HG03103 (cell line): ENCODE results near the gene POU4F2.

ENCODE experiments used
- ATAC-seq: cut with Tn5 transposase; IDR thresholded peaks from one replicate; pipeline ENCODE4 v1.9.1; 2021; ENCODE audit warnings: low read depth; ENCODE audit not compliant: unreplicated experiment

The POU4F2 gene, protein sequence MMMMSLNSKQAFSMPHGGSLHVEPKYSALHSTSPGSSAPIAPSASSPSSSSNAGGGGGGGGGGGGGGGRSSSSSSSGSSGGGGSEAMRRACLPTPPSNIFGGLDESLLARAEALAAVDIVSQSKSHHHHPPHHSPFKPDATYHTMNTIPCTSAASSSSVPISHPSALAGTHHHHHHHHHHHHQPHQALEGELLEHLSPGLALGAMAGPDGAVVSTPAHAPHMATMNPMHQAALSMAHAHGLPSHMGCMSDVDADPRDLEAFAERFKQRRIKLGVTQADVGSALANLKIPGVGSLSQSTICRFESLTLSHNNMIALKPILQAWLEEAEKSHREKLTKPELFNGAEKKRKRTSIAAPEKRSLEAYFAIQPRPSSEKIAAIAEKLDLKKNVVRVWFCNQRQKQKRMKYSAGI

DNA sequence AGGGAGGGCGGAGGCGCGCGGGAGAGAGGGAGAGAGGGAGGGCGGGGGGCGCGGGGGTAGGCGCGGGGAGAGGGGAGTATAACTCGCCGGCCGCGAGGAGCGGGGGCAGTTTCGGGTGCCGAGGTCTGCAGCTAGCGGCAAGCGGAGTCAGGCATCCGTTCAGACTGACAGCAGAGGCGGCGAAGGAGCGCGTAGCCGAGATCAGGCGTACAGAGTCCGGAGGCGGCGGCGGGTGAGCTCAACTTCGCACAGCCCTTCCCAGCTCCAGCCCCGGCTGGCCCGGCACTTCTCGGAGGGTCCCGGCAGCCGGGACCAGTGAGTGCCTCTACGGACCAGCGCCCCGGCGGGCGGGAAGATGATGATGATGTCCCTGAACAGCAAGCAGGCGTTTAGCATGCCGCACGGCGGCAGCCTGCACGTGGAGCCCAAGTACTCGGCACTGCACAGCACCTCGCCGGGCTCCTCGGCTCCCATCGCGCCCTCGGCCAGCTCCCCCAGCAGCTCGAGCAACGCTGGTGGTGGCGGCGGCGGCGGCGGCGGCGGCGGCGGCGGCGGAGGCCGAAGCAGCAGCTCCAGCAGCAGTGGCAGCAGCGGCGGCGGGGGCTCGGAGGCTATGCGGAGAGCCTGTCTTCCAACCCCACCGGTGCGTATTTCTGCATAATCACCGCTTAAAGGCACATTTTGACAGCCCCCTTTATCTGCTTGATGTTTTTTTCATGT is at the start of gene POU4F2:
Gene POU4F2 (plus strand): TSS at position 108 of the 720 bp plus-strand sequence. CDS start 248 bp downstream, at position 356.
- ATAC-seq, result no peak

DNA sequence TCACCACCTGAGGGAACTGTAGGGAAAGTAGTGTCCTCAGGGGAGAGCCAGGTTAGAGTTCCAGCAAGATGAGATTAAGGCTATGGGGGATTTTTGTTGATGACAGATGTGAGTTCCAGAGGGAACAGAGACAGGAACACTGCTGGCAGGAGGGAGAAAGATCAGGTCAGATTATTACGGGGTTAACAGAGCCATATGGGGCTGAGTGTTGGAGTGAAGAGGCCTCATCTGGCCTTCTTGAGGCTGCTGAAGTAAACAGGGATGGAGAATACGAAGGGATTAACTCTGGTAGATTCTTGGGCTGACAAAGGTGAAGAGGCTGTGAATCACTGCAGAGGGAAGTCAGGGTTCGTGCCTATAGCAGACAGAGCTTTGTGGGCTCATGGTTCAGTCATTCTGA is 47.9 kb upstream of the POU4F2 start:
- no peak for ATAC-seq

DNA sequence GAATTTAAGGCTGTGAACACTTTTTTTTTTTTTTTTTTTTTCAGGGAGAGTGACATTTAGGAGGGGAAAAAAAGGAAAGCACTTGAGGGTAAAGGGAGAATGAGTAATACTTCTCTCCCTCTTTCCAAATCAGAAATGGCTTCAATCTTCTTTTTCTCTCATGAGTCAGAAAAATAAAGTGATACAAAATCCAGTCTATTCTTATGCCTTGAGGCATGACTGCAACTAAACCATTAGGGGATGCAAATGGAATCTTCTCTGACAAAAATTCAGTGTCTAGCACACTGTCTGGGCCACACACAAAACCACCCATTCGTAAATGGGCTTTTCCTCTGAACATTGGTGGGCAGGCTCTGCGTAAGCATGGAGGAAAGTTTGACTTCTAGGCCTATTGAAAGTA is 46.7 kb upstream of the POU4F2 start:
- ATAC-seq, result no peak

DNA sequence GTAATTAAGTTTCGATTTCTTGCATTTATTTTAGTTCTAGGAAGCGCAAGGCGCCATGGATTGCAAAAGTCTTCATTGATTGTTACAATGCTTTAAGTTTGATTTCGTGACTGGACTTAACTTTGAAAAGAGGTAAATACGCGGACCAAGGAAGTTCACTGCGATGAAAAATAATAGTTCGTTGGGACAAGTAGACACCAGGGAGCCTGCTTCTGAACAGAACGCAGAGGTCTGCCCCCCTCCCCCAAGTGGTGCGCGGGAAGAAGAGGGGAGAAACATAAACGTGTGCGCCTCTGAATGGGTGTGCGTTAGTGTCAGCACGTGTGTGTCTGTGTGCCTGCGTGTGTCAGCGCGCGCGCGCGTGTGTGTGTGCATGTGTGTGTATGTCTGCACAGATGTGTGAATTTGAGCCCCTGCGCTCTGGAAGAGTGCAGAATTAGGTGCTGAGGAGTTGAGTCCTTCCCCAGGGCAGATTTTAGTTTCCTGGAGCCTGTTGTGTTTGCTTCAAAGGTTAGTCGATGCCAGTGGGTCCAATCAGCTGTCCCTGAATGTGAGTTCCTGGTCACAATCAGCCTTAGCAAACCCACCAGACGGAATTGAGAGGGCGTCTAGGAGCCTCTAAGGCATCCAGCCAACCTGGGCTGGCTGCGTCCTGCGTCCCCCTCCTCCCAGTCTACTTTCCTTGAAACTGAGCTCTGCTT is 5.8 kb upstream of the POU4F2 start:
- ATAC-seq, result no peak

DNA sequence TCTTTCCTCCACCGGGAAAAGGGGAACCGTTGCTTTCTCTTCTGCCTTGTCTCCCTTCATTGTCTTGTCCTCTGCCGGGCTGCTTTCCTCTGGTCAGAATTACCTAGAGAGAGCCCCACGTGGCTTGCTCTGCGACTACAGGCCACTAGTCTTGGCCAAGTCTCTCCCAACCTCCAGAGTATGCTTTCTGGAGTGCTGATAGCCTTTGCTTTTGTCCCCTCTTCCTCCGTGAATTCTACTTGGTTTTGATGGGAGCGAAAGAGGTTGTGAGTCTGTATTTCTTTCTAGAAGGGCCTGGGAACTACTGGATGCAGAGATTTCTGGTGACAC is 5.3 kb upstream of the POU4F2 start:
- ATAC-seq, result no peak

DNA sequence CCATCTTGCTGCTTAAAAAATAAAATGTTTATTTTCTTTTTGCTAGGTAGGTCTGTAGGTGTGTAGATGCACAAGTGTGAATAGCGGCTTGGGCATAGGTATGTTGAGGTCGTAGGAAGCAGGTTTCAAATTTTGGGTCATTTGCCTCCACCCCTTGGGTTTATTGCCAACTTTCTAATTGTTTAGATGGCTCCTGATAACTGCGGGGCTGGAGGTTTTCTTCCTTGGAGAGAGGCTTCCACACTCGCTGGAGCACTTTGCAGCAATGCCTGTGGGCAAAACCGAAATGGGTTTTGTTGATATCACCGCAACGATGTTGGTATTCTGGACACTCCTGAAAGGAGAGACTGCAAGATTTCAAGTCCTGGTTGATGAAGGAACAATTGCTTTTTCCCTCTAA is 3.9 kb upstream of the POU4F2 start:
- ATAC-seq, result no peak

DNA sequence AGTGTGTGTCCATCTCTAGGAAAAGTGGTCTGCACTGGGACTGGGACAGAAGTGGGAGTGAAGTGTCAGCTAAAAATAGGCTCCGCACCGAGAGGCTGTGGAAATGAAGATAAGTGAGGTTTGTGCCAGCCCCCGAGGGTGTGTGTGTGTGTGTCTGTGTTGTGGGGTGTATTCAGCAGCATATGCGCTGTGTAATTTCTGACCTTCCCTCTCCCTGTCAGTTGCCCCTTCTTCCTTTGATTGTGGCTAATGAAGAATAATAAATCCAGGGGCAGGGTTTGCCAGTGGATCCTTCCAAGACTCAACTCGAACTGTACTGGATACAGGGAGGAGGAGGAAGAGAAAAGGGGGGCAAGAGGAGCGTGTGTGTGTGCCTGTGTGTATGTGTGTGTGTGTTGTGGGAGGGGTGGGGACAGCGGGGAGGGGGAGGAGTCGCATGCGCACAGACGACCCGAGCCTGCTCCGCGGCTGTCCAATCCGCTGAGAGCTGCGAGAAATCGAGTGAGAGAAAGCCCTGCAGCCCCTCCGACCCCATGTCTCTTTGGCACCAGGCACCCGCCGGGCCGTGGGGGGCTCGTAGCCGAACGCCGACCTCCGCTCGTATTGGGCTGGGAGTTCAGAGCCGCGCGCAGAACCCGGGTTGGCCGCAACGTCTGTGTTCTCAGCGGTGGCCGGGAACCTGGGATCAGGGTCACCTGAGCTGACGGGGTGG is 916 bp upstream of the POU4F2 start:
- no peak for ATAC-seq

DNA sequence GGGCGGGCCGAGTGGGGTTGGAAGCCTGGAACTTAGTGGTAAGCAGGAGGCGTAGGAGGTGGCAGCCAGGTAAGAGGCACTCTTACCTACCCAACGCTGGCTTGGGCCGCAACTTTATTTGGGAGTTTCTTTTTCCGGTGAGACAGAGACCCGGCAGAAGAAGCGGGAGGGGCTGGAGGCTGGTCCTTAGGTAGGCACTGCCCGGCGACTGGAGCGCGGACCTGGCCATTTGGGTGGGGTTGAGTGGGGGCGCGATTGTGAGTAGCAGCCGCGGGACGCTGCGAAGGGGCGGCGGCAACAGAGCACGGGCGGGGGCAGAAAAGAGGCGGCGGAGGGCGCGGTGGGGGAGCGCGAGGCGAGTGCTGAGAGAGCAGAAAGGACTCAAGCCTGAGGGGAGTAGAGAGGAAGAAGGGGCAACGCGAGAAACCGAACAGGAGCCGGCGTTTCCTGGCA is 334 bp upstream of the POU4F2 start:
- no peak for ATAC-seq

DNA sequence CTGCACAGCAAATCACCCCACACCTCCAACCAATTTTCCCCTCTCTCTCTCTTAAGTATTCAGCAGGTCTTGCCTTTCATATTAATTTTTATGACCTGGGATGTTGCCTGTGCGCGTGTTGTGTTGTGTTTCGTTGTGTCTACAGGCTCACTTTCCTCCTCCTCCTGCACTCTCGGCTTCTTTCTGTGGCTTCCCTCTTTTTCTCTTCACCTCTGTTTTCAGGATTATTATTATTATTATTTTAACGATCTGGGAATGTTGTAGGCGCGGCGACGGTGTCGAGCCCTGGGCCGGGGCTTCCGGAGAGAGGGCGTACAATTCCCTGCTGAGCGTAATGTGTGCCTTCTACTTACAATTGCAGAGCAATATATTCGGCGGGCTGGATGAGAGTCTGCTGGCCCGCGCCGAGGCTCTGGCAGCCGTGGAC is 826 bp downstream of the POU4F2 start:
- no peak for ATAC-seq

DNA sequence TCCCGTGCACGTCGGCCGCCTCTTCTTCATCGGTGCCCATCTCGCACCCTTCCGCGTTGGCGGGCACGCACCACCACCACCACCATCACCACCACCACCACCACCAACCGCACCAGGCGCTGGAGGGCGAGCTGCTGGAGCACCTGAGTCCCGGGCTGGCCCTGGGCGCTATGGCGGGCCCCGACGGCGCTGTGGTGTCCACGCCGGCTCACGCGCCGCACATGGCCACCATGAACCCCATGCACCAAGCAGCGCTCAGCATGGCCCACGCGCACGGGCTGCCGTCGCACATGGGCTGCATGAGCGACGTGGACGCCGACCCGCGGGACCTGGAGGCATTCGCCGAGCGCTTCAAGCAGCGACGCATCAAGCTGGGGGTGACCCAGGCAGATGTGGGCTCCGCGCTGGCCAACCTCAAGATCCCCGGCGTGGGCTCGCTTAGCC is 1.4 kb downstream of the POU4F2 start:
- no peak for ATAC-seq

DNA sequence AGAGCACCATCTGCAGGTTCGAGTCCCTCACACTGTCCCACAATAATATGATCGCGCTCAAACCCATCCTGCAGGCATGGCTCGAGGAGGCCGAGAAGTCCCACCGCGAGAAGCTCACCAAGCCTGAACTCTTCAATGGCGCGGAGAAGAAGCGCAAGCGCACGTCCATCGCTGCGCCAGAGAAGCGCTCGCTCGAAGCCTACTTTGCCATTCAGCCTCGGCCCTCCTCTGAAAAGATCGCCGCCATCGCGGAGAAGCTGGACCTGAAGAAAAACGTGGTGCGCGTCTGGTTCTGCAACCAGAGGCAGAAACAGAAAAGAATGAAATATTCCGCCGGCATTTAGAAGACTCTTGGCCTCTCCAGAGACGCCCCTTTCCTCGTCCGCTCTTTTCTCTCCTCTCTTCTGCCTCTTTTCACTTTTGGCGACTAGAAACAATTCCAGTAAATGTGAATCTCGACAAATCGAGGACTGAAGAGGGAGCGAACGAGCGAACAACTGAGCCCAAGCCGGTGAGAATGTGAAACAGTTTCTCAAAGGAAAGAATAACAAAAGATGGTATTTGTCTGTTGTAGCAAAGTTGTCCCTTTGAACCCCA is 1.9 kb downstream of the POU4F2 start:
- no peak for ATAC-seq

DNA sequence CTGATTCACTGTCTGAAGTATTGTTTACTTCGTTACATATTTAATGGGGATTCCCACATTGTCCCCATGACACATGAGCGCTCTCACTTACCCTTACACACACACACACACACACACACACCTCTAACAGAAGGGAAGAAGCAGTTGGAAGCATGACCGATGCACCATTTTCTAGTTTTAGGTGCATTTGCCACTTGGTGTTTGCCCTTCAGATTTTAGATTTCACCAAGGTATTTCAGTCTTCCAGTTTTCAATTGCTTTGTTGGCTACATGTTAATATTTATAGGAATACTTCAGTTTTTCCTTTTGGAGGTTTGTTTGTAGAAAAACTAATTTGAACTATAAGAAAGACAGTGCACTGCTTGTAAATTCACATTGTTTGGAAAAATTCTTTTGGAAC is 3.1 kb downstream of the POU4F2 start:
- ATAC-seq, result no peak

DNA sequence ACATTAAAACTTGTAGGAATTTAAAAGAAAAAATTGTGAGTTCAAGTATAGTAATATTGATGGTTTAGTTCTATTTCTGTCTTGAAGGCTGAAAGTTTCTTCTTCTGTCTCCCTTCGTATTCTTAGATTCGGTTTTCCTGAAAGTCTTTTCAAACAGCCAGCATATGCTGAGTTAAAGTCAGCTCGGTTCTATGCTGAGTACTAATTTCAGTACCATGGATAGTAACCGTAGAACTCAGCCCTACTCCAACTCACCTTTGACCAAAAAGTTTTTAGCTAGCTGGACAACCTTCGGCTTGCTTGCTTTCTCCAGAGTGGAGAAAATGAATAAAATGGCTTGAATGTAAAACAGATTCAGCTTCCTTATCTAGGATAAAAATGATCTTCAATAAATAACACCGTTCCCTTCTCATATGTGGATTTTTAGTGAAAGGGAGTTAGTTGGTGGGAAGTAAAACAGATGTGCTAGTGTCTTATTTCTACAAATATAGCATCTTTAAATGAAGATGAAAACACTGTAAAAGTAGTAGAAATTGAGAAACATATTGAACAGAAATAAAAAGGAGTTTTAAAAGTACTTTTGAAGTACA is 5.2 kb downstream of the POU4F2 start:
- no peak for ATAC-seq

DNA sequence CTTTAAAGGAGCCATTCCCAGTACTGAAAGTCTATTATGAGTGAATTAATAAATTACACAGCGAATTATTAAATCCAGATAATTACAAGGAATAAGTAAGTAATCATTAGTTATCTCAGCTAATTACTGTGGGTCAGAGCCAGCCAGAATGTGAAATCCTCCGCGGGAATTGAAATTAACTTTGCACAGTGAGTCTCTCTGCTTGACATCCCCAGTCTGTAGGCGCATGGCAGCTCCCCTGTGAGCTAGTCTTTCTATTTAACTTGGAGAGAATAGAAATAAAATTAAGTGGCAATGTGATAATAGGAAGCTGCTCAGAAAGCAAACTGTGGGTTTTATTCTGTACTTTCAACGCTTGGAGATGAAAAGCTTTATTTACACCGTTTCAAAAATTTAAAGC is 7.2 kb downstream of the POU4F2 start:
- ATAC-seq, result no peak

DNA sequence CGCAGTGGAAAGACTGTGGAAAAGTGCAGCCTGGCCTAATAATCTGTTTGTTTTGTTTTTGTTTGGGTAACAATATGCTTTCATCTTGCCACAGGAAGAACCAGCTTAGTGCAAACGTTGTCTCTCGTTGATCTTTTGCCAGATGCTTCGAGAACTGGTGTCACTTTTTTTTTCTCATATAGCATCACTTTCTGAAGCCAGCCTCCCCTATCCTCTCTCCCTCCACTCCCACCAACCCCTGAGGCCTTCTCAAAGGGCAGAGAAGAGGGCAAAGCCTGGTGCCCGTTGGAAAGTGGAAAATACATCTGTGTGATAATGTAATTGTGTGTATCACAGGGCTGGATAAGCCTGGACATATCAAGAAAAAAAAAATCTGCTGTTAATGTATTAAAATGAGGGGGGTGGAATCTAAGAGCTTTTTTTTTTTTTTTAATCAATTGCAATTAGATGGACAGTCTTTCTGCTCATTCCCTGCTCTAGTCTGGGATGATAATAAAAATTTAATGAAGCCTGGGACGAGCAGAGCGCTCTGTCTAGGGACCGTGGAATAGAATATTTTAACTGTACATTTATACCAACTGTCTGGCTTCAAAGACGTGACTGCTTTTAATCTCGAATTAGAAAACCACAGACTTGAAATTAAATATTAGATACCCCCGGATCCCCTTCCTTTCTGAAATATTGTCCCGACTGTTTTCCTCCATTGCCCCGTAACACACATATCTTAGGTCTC is 8.1 kb downstream of the POU4F2 start:
- ATAC-seq, result no peak

DNA sequence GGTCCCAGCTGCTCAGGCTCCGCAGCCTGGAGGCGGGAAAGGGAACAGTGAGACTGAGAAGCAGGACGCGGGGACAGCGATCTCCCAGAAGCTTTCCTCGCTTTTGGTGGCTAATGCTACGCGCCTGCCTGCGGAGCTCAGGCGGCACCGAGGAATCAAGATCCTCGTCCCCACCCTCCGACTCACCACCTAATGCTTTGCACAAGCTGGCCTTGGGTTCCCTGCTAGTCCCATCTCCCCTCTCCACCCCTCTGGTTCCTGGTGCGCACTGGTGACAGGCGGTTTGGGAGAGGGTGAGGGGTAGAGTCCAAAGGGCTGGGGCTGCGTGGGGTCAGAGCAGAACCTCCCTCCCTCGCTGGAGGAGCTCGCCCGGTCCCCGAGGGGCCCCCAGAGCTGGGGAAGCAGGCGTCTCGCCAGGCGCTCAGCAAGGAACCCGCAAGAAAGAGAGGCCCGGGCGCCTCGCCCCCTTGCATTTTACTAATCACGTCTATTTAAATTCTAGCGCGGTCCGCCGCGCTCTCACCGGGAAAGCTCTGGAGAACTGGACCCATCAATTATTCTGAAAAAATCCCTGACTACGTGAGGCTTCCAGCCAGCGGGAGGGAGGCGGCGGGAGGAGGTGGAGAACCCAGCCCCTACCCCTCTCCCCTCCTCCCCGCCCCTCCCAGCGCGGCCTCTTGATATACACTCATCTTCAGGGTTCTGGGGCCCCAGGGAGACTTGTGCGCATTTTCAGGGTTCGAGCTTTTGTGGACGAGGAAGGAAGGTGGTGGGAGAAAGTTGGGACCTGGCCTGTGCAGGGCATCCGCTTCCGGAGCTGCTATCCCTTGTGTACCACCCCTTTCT is 9.1 kb downstream of the POU4F2 start:
- ATAC-seq, result no peak

DNA sequence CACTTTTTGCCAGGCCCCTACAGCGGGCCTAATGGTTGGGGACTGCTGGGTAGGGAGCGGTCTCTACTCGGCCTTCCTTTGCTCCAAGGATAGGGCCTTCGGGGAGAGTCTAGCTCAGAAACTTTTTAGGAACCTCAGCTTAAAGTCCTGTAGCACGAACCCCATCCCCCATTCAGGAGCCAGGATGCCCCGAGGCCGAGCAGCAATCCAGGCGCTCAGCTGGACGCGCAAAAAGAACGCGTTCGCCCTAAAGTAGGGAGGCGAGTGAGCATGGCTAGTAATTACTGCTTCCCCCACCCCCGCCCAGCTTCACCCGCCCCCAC is 9.7 kb downstream of the POU4F2 start:
- ATAC-seq, result no peak

DNA sequence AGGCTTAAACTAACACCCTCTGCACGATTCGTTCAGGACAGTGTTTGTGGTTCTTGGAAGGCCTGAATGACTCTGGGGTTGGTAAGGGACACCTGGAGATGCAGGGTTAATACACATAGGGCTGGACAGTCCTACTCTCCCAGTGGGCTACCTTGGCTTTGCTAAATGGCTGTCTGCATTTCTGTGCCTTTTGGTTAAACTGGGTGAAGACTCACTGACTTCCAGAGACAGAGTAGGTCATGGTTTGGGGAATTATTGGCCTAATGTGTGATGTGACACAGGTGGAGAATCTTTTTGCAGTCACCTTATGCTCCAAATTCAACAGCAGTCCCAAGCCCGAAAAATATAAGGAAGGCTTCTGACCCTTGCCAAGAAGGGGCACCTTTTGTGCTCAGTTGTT is 10.5 kb downstream of the POU4F2 start:
- no peak for ATAC-seq

DNA sequence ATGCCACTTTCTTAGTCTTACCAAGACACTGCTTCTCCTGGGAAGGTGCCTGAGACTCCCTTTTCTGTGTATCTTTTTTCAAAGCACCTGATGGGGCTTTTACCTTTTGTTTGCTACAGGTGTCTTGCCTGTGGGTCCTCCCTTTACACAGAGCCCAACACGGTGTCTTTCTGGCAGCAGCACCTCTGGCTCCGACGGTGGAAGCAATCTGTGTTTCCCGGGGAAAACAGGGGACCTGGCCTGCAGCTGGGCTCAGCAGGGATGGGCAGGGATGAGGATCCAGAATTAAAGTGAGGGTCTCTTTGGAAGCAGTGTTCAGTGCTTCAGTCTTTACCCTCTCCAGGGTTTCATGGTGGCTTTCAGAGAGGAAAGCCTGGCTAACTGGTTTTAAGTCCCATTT is 11.3 kb downstream of the POU4F2 start:
- ATAC-seq, result no peak
